ENCODE results near the gene ATOX1.
"Not testable (repeated sequence)": the region's sequence is repeated elsewhere in the genome, so short reads cannot be mapped to it uniquely, and the experiment has no call there.

ATOX1 gene

GRCh38 chr5:151758430-151759241 is at the start of gene ATOX1:
Gene ATOX1 (minus strand): TSS chr5:151758631. CDS start chr5:151758551, 80 bp downstream.
- DNase-seq = peak; percentile 17

GRCh38 chr5:151805414-151806223 is 47.2 kb upstream of the ATOX1 start:
- no peak for DNase-seq

DNA sequence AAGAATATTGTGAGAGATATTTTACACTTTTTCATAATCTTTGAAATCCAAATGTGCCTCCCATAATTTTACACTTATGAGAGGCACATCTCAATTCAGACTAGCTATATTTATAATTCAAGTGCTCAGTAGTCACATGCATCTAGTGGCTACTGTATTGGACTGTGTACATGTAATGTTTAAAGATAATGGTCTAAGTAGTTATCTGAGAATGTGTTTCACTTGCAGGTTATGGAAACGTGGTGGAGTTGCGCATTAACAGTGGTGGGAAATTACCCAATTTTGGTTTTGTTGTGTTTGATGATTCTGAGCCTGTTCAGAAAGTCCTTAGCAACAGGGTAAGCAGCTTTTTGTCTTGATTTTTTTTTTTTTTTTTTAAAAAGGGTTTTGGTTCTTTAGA is 42.1 kb upstream of the ATOX1 start:
- no peak for DNase-seq

DNA sequence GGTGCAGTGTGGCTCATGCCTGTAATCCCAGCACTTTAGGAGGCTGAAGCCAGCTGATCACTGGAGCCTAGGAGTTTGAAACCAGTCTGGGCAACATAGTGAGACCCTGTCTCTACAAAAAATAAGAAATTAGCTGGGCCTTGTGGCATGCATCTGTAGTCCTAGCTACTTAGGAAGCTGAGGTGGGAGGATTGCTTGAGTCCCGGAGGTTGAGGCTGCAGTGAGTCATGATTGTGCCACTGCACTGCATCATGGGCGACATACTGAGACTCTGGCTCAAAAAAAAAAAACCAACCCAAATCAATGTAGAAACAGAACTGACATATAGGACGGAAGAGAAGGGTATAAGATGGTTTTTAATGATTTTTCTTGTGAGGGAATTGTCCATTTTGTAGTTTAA is 41.0 kb upstream of the ATOX1 start:
- DNase-seq = no peak

DNA sequence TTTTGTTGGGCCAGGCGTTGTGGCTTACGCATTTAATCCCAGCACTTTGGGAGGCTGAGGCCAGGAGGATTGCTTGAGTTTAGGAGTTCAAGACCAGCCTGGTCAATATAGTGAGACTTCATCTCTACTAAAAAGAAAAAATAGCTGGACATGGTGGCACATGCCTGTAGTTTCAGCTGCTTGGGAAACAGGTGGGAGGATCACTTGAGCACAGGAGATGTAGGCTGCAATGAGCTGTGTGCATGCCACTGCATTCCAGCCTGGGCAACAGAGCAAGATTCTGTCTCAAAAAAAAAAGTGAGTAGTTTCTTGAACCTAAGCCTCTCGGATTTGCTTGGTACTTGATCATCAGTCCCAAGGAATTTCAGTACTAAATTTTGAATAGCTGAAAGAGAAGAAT is 40.2 kb upstream of the ATOX1 start:
- no peak for DNase-seq

- no peak for DNase-seq
Observed at GRCh38 chr5:151795426-151795825, 37.0 kb upstream of the ATOX1 start.

DNA sequence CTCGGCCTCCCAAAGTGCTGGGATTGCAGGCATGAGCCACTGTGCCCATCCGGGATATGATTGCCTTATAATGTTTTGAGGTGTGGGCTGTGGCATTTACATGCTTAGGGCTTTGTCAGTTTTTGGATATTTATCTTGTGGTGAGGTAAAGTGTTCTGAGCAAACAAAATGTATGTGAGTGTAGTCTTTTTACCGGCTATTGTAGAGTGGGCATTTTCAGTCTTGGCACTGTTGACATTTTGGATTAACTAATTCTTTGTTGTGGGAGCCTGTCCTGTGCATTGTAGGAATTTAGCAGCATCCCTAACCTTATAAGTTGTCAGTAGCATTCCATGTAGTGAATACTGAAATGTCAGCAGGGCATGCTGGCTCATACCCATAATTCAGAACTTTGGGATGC is 34.9 kb upstream of the ATOX1 start:
- DNase-seq = no peak

GRCh38 chr5:151787817-151788216 is 29.4 kb upstream of the ATOX1 start:
- no peak for DNase-seq

DNA sequence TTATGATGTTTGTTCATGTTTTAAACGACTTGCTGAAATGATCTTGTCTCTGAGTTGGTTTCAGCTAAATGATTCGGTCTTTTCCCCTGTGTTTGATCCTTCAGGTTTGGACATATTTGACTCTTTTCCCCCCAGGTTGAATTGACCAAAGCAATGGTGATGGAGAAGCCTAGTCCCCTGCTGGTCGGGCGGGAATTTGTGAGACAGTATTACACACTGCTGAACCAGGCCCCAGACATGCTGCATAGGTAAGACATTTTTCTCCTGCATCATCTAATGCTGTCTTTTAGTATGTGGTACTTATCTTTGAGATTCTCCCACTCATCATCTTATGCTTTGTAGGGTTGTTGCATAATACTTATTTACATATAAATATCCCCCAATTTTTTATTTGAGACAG is 28.0 kb upstream of the ATOX1 start:
- no peak for DNase-seq

GRCh38 chr5:151784141-151784540 is 25.7 kb upstream of the ATOX1 start:
- no peak for DNase-seq

- not testable (repeated sequence) for DNase-seq
Observed at GRCh38 chr5:151783664-151784063, 25.2 kb upstream of the ATOX1 start.

GRCh38 chr5:151781201-151781600 is 22.8 kb upstream of the ATOX1 start:
- DNase-seq = no peak

DNA sequence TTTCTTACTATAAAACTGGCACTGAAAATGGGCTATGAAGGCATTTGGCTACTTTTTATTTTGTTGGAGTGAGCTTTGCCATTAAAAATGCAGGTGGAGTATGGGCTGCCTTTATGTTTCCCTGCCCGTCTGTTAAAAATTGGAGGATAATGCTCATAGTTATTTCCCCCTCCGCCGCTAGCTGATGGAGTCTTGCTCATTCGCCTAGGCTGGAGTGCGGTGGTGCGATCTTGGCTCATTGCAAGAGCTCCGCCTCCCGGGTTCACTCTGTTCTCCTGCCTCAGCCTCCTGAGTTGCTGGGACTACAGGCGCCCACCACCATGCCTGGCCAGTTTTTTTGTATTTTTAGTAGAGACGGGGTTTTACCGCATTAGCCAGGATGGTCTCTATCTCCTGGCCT is 21.9 kb upstream of the ATOX1 start:
- DNase-seq = no peak

- DNase-seq = no peak
Observed at GRCh38 chr5:151779531-151780125, 21.2 kb upstream of the ATOX1 start.

- no peak for DNase-seq
Observed at GRCh38 chr5:151775025-151775606, 16.7 kb upstream of the ATOX1 start.

GRCh38 chr5:151773951-151774350 is 15.5 kb upstream of the ATOX1 start:
- DNase-seq = no peak

- DNase-seq = no peak
Observed at GRCh38 chr5:151772846-151773561, 14.6 kb upstream of the ATOX1 start.

GRCh38 chr5:151772029-151772845 is 13.8 kb upstream of the ATOX1 start:
- DNase-seq = no peak

DNA sequence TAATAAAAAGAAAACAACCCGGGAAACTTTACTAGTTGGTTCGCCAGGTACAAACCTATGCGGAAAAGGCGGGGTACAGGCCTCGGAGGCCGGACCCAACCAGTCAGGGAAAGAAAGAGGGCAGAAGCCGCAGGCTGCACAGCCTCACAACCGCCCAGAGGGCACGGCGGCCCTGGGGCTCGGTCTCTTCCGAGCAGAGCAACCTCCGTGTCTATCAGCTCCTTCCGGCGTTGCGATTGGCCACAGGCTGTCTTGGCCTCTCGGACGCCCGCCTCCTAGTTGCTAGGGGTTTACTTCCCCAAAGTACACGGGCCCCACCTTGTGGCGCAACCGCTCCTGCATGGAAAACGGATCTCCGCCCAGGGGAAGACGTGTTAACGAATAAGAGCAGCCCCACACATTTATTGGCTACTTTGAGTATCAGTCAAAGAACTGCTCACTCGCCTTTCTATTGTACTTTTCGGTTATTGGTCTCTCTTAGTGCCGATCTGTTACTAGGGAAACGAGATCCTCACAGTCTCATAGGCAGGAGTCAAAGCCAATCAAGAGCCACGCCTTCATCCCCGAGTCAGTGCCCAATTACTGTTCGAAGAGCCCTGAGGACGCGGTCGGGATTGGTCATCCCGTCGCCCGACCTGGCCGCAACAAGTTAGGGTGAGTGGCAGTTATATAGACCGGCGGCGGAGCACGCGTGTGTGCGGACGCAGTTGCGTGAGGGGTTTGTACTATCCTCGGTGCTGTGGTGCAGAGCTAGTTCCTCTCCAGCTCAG is 13.0 kb upstream of the ATOX1 start, which contains the start of gene G3BP1:
Gene G3BP1 (plus strand): TSS at position 696 of the 770 bp plus-strand sequence. CDS start 14,667 bp downstream, outside the sequence.
- DNase-seq = peak; percentile 97

- no peak for DNase-seq
Observed at GRCh38 chr5:151770383-151771258, 12.2 kb upstream of the ATOX1 start.

Data from NCI-H2107 (cell line).